RWPE2 (cell line): ENCODE results near the gene GNAI1.
A peak's percentile ranks its signal among the peaks of the same experiment; 100 is the strongest.
"Not testable (repeated sequence)": the region's sequence is repeated elsewhere in the genome, so short reads cannot be mapped to it uniquely, and the experiment has no call there.

Source experiments
- ATAC-seq: fragments of 200-7000 bp; cut with Tn5 transposase; 3 replicates; pipeline ENCODE4 v1.9.1; 2021; ENCODE audit warnings: low read depth
- DNase-seq: peaks from one replicate; pipeline ENCODE4 v3.0.0-alpha.2; 2020; ENCODE audit warnings: low spot score
- H3K27ac ChIP-seq: fragments of 450-650 bp; 2 replicates; pipeline ENCODE4 v1.5.1; 2017; ENCODE audit warnings: mild to moderate bottlenecking; ENCODE audit not compliant: poor library complexity, severe bottlenecking
- H3K27me3 ChIP-seq: fragments of 250-450 bp; sonication (Bioruptor Pico); 2 replicates; pipeline ENCODE4 v1.5.1; 2021; ENCODE audit warnings: mild to moderate bottlenecking, moderate library complexity; ENCODE audit not compliant: insufficient read depth, poor library complexity, severe bottlenecking
- H3K36me3 ChIP-seq: fragments of 250-450 bp; sonication (Bioruptor Pico); 2 replicates; pipeline ENCODE4 v1.5.1; 2020; ENCODE audit warnings: low read depth, mild to moderate bottlenecking, moderate library complexity
- H3K4me1 ChIP-seq: fragments of 250-450 bp; sonication (Bioruptor Pico); 2 replicates; pipeline ENCODE4 v1.5.1; 2021; ENCODE audit warnings: mild to moderate bottlenecking, moderate library complexity; ENCODE audit not compliant: insufficient read depth, poor library complexity, severe bottlenecking
- H3K4me3 ChIP-seq: fragments of 250-450 bp; sonication (Bioruptor Pico); 2 replicates; pipeline ENCODE4 v1.5.1; 2021; ENCODE audit warnings: mild to moderate bottlenecking, moderate library complexity; ENCODE audit not compliant: severe bottlenecking
- H3K9me3 ChIP-seq: fragments of 250-450 bp; sonication (Bioruptor Pico); 2 replicates; pipeline ENCODE4 v1.5.1; 2021; ENCODE audit warnings: mild to moderate bottlenecking, moderate library complexity; ENCODE audit not compliant: severe bottlenecking
- CTCF ChIP-seq: fragments of 450-650 bp; IDR thresholded peaks from one replicate; pipeline ENCODE4 v1.5.1; 2017; ENCODE audit warnings: mild to moderate bottlenecking, moderate library complexity; ENCODE audit not compliant: poor library complexity, severe bottlenecking

Gene GNAI1

GRCh38 chr7:80153446-80153845 lies 18.8 kb downstream of the GNAI1 start:
- no peak for DNase-seq
- Histone ChIP-seq H3K9me3 (no peaks in the 10 kb centered on the region), H3K4me3 (no peak overlapping the region), H3K27me3 (no peaks in the 10 kb centered on the region), H3K4me1 (peaks cover 71% of the 10 kb centered on the region), H3K27ac (peak overlapping the region; percentile 87), H3K36me3 (0 out of 2 replicates have a peak, but pooled peaks cover 4% of the 10 kb centered on the region)
- no peak for ATAC-seq
- no peak for TF ChIP-seq CTCF

GRCh38 chr7:80154656-80155333 lies 20.2 kb downstream of the GNAI1 start:
- 0 out of 2 replicates have a peak, but pooled peaks cover 4% of the 10 kb centered on the region for H3K36me3 ChIP-seq
- TF ChIP-seq CTCF: no peak
- peak overlapping the region; percentile 87 for H3K27ac ChIP-seq
- ATAC-seq (no peak), DNase-seq (no peak)
- H3K4me1 ChIP-seq: peaks cover 60% of the 10 kb centered on the region
- H3K9me3 ChIP-seq: no peaks in the 10 kb centered on the region
- H3K4me3 ChIP-seq: no peak overlapping the region
- H3K27me3 ChIP-seq: no peaks in the 10 kb centered on the region

GRCh38 chr7:80155374-80155773 lies 20.7 kb downstream of the GNAI1 start:
- DNase-seq: no peak
- Histone ChIP-seq H3K36me3 (0 out of 2 replicates have a peak, but pooled peaks cover 4% of the 10 kb centered on the region), H3K9me3 (no peaks in the 10 kb centered on the region), H3K27ac (peak overlapping the region; percentile 87), H3K4me3 (no peak overlapping the region), H3K27me3 (no peaks in the 10 kb centered on the region), H3K4me1 (peaks cover 54% of the 10 kb centered on the region)
- no peak for TF ChIP-seq CTCF
- no peak for ATAC-seq

GRCh38 chr7:80157770-80158169 lies 23.1 kb downstream of the GNAI1 start:
- H3K36me3 ChIP-seq, H3K27ac ChIP-seq, DNase-seq, H3K9me3 ChIP-seq, H3K4me3 ChIP-seq, ATAC-seq, H3K27me3 ChIP-seq: not testable (repeated sequence)
- peaks cover 35% of the 10 kb centered on the region for H3K4me1 ChIP-seq

GRCh38 chr7:80159802-80160201 lies 25.2 kb downstream of the GNAI1 start:
- DNase-seq (no peak), ATAC-seq (no peak)
- Histone ChIP-seq H3K4me3 (no peak overlapping the region), H3K27ac (no peak overlapping the region), H3K9me3 (no peaks in the 10 kb centered on the region), H3K36me3 (peaks cover 8% of the 10 kb centered on the region; the same call in 1 of the 2 replicates), H3K27me3 (no peaks in the 10 kb centered on the region), H3K4me1 (peaks cover 15% of the 10 kb centered on the region)
- TF ChIP-seq CTCF: no peak
